Keratinocyte (primary cell): Measurements from ENCODE around the gene SLC12A6. TPM values are rescaled to one million over a fixed set of nuclear protein-coding genes. Genes with fewer than 3 reads are reported as not detected.

Experiments
- DNase-seq: peaks from one replicate; pipeline ENCODE4 v3.0.0-alpha.2; 2011; ENCODE audit warnings: low read depth, missing footprints, low spot score
- FAIRE-seq: peaks from 2 replicates; lab custom pipeline; 2011; peaks lifted over from hg19 to GRCh38; lab: Jason Lieb, UNC
- H2AFZ ChIP-seq: 2 replicates; pipeline ENCODE4 v1.6.0; 2012; ENCODE audit warnings: low read length, control low read depth, inconsistent platforms; ENCODE audit not compliant: control insufficient read depth
- H3K27ac ChIP-seq: 2 replicates; pipeline ENCODE4 v1.5.1; 2011; ENCODE audit warnings: low read length; ENCODE audit not compliant: control insufficient read depth, insufficient read depth
- H3K27me3 ChIP-seq: 3 replicates; pipeline ENCODE4 v1.6.0; 2011; ENCODE audit warnings: low read length; ENCODE audit not compliant: control insufficient read depth, insufficient read depth; ENCODE audit errors: extremely low read depth
- H3K36me3 ChIP-seq, 2 experiments: 2 replicates in 1 of 2; 3 replicates in 1 of 2; pipeline ENCODE4 v1.5.1; 2011; ENCODE audit warnings: low read length in 2 of 2, mild to moderate bottlenecking in 1 of 2; ENCODE audit not compliant: control insufficient read depth in 2 of 2, insufficient read depth in 2 of 2; ENCODE audit errors: extremely low read depth in 1 of 2
- H3K4me1 ChIP-seq: 3 replicates; pipeline ENCODE4 v1.5.1; 2011; ENCODE audit warnings: low read length; ENCODE audit not compliant: control insufficient read depth, insufficient read depth; ENCODE audit errors: extremely low read depth
- H3K4me2 ChIP-seq: 3 replicates; pipeline ENCODE4 v1.6.0; 2011; ENCODE audit warnings: low read depth, low read length; ENCODE audit not compliant: control insufficient read depth, insufficient read depth; ENCODE audit errors: extremely low read depth
- H3K4me3 ChIP-seq, 3 experiments: fragments of 200-600 bp in 1 of 3; sonication (generic) in 1 of 3; 2 replicates in 2 of 3; 3 replicates in 1 of 3; pipeline ENCODE4 v1.5.1; 2011 to 2016; ENCODE audit warnings: low read length in 3 of 3, mild to moderate bottlenecking in 3 of 3, control low read depth in 2 of 3, inconsistent platforms in 1 of 3, low read depth in 1 of 3, mixed read lengths in 1 of 3, mixed run types in 1 of 3, moderate library complexity in 1 of 3; ENCODE audit not compliant: control insufficient read depth in 2 of 3, insufficient read depth in 2 of 3; ENCODE audit errors: extremely low read depth in 1 of 3
- H3K79me2 ChIP-seq: 2 replicates; pipeline ENCODE4 v1.6.0; 2012; ENCODE audit warnings: low read length; ENCODE audit not compliant: control insufficient read depth, insufficient read depth
- H3K9ac ChIP-seq: 3 replicates; pipeline ENCODE4 v1.6.0; 2011; ENCODE audit warnings: low read length; ENCODE audit not compliant: control insufficient read depth, insufficient read depth; ENCODE audit errors: extremely low read depth
- H3K9me1 ChIP-seq: 3 replicates; pipeline ENCODE4 v1.6.0; 2011; ENCODE audit warnings: low read length; ENCODE audit not compliant: control insufficient read depth, insufficient read depth; ENCODE audit errors: extremely low read depth
- H3K9me3 ChIP-seq: 2 replicates; pipeline ENCODE4 v1.5.1; 2012; ENCODE audit warnings: low read depth, low read length; ENCODE audit not compliant: control insufficient read depth
- H4K20me1 ChIP-seq: 3 replicates; pipeline ENCODE4 v1.6.0; 2011; ENCODE audit warnings: low read length; ENCODE audit not compliant: control insufficient read depth, insufficient read depth; ENCODE audit errors: extremely low read depth
- CTCF ChIP-seq, 3 experiments: IDR thresholded peaks in 1 of 3; conservative IDR thresholded peaks in 1 of 3; optimal IDR thresholded peaks in 1 of 3; 2 replicates in 2 of 3; 3 replicates in 1 of 3; pipeline versions ENCODE3 to v1.5.1; 2011; ENCODE audit warnings: low read length in 3 of 3, mild to moderate bottlenecking in 3 of 3, moderate library complexity in 2 of 3, control low read depth in 1 of 3, inconsistent platforms in 1 of 3; ENCODE audit not compliant: insufficient read depth in 2 of 3; ENCODE audit errors: extremely low read depth in 1 of 3
- EZH2 ChIP-seq: IDR thresholded peaks from one replicate; pipeline ENCODE4 v1.6.1; 2012; ENCODE audit warnings: inconsistent platforms, mild to moderate bottlenecking, low read length, moderate library complexity
- dilution Hi-C: fragments of 300-500 bp; cut with MboI; formaldehyde crosslinking; loops from one replicate; pipeline ENCODE4 v1.7.0; 2020; ENCODE audit warnings: low sequenced_read_pairs; ENCODE audit not compliant: extremely low pct_ligation_motif_present
- polyA plus RNA-seq, 5 experiments: library from polyadenylated mRNA; depleted of rRNA in 3 of 5; stranded (reverse) in 3 of 5; stranded (forward) in 1 of 5; unstranded in 1 of 5; fragments of >200 nt; gene quantifications; 1 replicate in 1 of 5; 2 replicates in 3 of 5; 3 replicates in 1 of 5; pipeline versions ENCODE4 v1.2.1 to v1.2.3, GENCODE V29; 2011 to 2012; ENCODE audit warnings: missing spikeins in 2 of 5, low read depth in 1 of 5, low replicate concordance in 1 of 5

Gene SLC12A6
- polyA plus RNA-seq, 1 donor (not counting 4 experiments of a cell fraction or from before 2014, with no cell fraction given): 24.3 TPM

DNA sequence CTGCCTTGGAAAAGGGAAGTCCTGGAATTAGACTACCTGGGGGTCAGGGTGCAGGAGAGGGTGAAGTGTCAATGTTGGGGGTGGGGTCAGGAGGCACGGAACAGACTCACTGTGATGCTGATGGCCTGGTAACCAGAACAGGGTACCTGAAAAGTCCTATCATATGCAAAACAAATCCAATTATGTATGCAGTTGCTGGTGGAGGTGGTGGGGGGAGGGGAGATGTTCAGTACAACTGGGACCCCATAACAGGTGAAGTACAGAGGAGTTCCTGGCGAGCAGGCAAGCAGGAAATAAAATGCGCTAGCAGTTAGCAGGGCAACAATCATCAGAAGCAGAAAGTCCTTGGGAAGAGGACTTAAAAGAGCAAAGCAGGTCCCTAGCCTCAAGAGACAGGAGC, 123.4 kb downstream of the SLC12A6 start:
- Histone ChIP-seq H3K27ac (no peak overlapping the region), H3K9ac (no peak overlapping the region), H3K79me2 (peaks cover 3% of the 10 kb centered on the region), H3K27me3 (no peaks in the 10 kb centered on the region), H3K9me1 (no peaks in the 10 kb centered on the region), H2AFZ (no peak overlapping the region), H3K9me3 (no peaks in the 10 kb centered on the region), H4K20me1 (no peaks in the 10 kb centered on the region), H3K4me2 (no peak overlapping the region), H3K4me3 (no peak overlapping the region), H3K36me3 (no peaks in the 10 kb centered on the region), H3K4me1 (peaks cover 9% of the 10 kb centered on the region)
- DNase-seq (no peak), FAIRE-seq (no peak)
- dilution Hi-C loops: no loop called here
- TF ChIP-seq CTCF (optimal IDR thresholded peaks at IDR 0.05 in 1 of 3, IDR thresholded peaks at IDR 0.05 in 1 of 3, conservative IDR thresholded peaks at IDR 0.05 in 1 of 3; ENCODE audit: extremely low read depth in 1 of 3, insufficient read depth in 2 of 3, low read length in 3 of 3) (no peak), EZH2 (no peak)

DNA sequence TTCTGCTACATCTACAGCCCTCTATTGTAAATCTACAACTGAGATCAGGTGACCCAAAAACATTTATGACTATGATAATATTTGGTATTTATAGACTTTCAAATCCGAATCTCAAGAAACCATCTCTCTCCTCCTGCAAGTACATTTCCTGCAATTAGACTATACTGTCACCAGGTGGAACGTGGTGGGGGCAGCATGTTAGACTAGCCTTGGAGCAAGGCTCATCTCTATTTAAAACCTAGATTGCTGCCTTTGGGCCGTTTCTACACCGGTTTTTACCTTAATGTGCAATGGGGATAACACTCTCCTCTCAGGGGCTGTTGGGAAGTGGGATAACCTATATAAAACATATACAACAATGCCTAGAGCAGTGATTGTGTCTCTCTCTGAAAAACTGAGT, 123.9 kb downstream of the SLC12A6 start:
- H3K4me2 ChIP-seq: no peak overlapping the region

More for the DNA sequence above, 123.9 kb downstream of the SLC12A6 start:
- no peaks in the 10 kb centered on the region for H3K27me3 ChIP-seq
- no peaks in the 10 kb centered on the region for H3K36me3 ChIP-seq
- H3K9me1 ChIP-seq: no peaks in the 10 kb centered on the region
- FAIRE-seq (no peak), DNase-seq (no peak)
- H3K27ac ChIP-seq: no peak overlapping the region
- H3K4me1 ChIP-seq: peaks cover 9% of the 10 kb centered on the region
- no peaks in the 10 kb centered on the region for H4K20me1 ChIP-seq
- H2AFZ ChIP-seq: no peak overlapping the region
- TF ChIP-seq EZH2 (no peak), CTCF (optimal IDR thresholded peaks at IDR 0.05 in 1 of 3, IDR thresholded peaks at IDR 0.05 in 1 of 3, conservative IDR thresholded peaks at IDR 0.05 in 1 of 3; ENCODE audit: extremely low read depth in 1 of 3, insufficient read depth in 2 of 3, low read length in 3 of 3) (no peak)
- dilution Hi-C loops: no loop called here
- H3K9ac ChIP-seq: no peak overlapping the region
- no peak overlapping the region for H3K4me3 ChIP-seq
- no peaks in the 10 kb centered on the region for H3K9me3 ChIP-seq
- peaks cover 8% of the 10 kb centered on the region for H3K79me2 ChIP-seq
